B cell (primary cell): ENCODE results near the gene SLC35F3. TPM values are rescaled to one million over a fixed set of nuclear protein-coding genes. Genes with fewer than 3 reads are reported as not detected.

Experiments used
- ATAC-seq: fragments of 200-7000 bp; cut with Tn5 transposase; one replicate; pipeline ENCODE4 v1.10.0; 2021; ENCODE audit warnings: low read depth, mild to moderate bottlenecking, moderate number of reproducible peaks, moderate library complexity
- CTCF ChIA-PET: fragments of 350-600 bp; sonication (Branson Sonifier 250); formaldehyde crosslinking; loops from one replicate; lab custom pipeline; 2021; ENCODE audit warnings: antibody characterized with exemption, inconsistent platforms; lab: Charles Lee
- POLR2A ChIA-PET: fragments of 350-600 bp; sonication (Branson Sonifier 250); formaldehyde crosslinking; loops from one replicate; lab custom pipeline; 2021; ENCODE audit warnings: antibody characterized with exemption; lab: Charles Lee
- DNase-seq: peaks from one replicate; pipeline ENCODE4 v3.0.0; 2013
- H2AFZ ChIP-seq: 2 replicates; pipeline ENCODE4 v1.6.1; 2012; ENCODE audit warnings: mild to moderate bottlenecking, low read depth, low read length; ENCODE audit not compliant: insufficient read depth, poor library complexity, severe bottlenecking
- H3K27ac ChIP-seq, 2 donors: 1 replicate in 1 of 2; 2 replicates in 1 of 2; pipeline ENCODE4 v1.5.1; 2012 to 2013; ENCODE audit warnings: low read length in 2 of 2, mild to moderate bottlenecking in 2 of 2, moderate library complexity in 1 of 2
- H3K27me3 ChIP-seq, 4 experiments: fragments of 200-600 bp in 1 of 4; sonication (generic) in 1 of 4; replicated peaks in 1 of 4; 1 replicate in 2 of 4; 2 replicates in 2 of 4; pipeline versions ENCODE4 v1.6.1 to v1.7.0; 2013 to 2016; ENCODE audit warnings: low read length in 3 of 4, mild to moderate bottlenecking in 2 of 4, mixed read lengths in 1 of 4, moderate library complexity in 1 of 4; ENCODE audit not compliant: insufficient read depth in 4 of 4, control insufficient read depth in 3 of 4; ENCODE audit errors: control extremely low read depth in 1 of 4
- H3K36me3 ChIP-seq, 2 experiments: replicated peaks in 1 of 2; 1 replicate in 1 of 2; 2 replicates in 1 of 2; pipeline versions ENCODE4 v1.6.1 to v1.7.1; 2013; ENCODE audit warnings: low read length in 1 of 2; ENCODE audit not compliant: insufficient read depth in 2 of 2, control insufficient read depth in 1 of 2; ENCODE audit errors: control extremely low read depth in 1 of 2, extremely low read depth in 1 of 2
- H3K4me1 ChIP-seq, 2 donors: fragments of 200-600 bp in 1 of 2; sonication (generic) in 1 of 2; 1 replicate in 1 of 2; 2 replicates in 1 of 2; pipeline versions ENCODE4 v1.5.1 to v1.6.1; 2013 to 2017; ENCODE audit warnings: low read length in 2 of 2; ENCODE audit not compliant: control insufficient read depth in 2 of 2, insufficient read depth in 2 of 2
- H3K4me2 ChIP-seq: replicated peaks from 2 replicates; pipeline ENCODE3; 2012; ENCODE audit warnings: mild to moderate bottlenecking, low read depth, low read length; ENCODE audit not compliant: poor library complexity, severe bottlenecking
- H3K4me3 ChIP-seq, 5 experiments: fragments of 200-600 bp in 1 of 5; sonication (generic) in 1 of 5; 1 replicate in 3 of 5; 2 replicates in 2 of 5; pipeline versions ENCODE4 v1.5.1 to v1.7.0; 2011 to 2016; ENCODE audit warnings: low read length in 4 of 5, mild to moderate bottlenecking in 4 of 5, low read depth in 2 of 5, control low read depth in 1 of 5, moderate library complexity in 1 of 5; ENCODE audit not compliant: insufficient read depth in 1 of 5; ENCODE audit errors: control extremely low read depth in 1 of 5, extremely low read depth in 1 of 5
- H3K79me2 ChIP-seq: fragments of 200-600 bp; sonication (generic); one replicate; pipeline ENCODE4 v1.6.0; 2016; ENCODE audit warnings: low read length; ENCODE audit not compliant: control insufficient read depth, insufficient read depth
- H3K9ac ChIP-seq: fragments of 200-600 bp; sonication (generic); 2 replicates; pipeline ENCODE4 v1.6.1; 2017; ENCODE audit warnings: mild to moderate bottlenecking, low read length, moderate library complexity
- H3K9me3 ChIP-seq, 3 donors: one replicate each; pipeline versions ENCODE4 v1.6.1 to v1.7.1; 2013; ENCODE audit warnings: low read length in 2 of 3; ENCODE audit not compliant: control insufficient read depth in 2 of 3, insufficient read depth in 1 of 3; ENCODE audit errors: control extremely low read depth in 1 of 3
- H4K20me1 ChIP-seq: 2 replicates; pipeline ENCODE4 v1.6.0; 2012; ENCODE audit warnings: mild to moderate bottlenecking, low read length; ENCODE audit not compliant: insufficient read depth, control insufficient read depth, poor library complexity, severe bottlenecking
- H3K27ac Mint-ChIP-seq: one replicate; pipeline ENCODE4 v1.8.0; 2021; ENCODE audit warnings: mixed read lengths
- H3K27me3 Mint-ChIP-seq: one replicate; pipeline ENCODE4 v1.8.0; 2021; ENCODE audit warnings: mixed read lengths
- H3K4me1 Mint-ChIP-seq: one replicate; pipeline ENCODE4 v1.8.0; 2021; ENCODE audit warnings: mixed read lengths
- H3K4me3 Mint-ChIP-seq: one replicate; pipeline ENCODE4 v1.8.0; 2021; ENCODE audit warnings: mixed read lengths
- H3K9me3 Mint-ChIP-seq: one replicate; pipeline ENCODE4 v1.8.0; 2022; ENCODE audit warnings: mixed read lengths; ENCODE audit not compliant: insufficient read depth
- CTCF ChIP-seq: fragments of 200-600 bp; IDR thresholded peaks from one replicate; pipeline ENCODE4 v1.8.0; 2022; ENCODE audit warnings: antibody characterized with exemption, mild to moderate bottlenecking
- EZH2 ChIP-seq: IDR thresholded peaks from 2 replicates; pipeline ENCODE4 v1.6.1; 2012; ENCODE audit warnings: borderline replicate concordance, low read depth, mild to moderate bottlenecking, moderate library complexity, low read length; ENCODE audit not compliant: insufficient read depth, poor library complexity, severe bottlenecking
- WGBS: methylation state at CpG from one replicate; pipeline ENCODE4 v1.1.5; 2013; ENCODE audit warnings: missing lambda C conversion rate; ENCODE audit not compliant: insufficient coverage; 5-methylcytosine and 5-hydroxymethylcytosine counted together
- intact Hi-C: fragments of 100-400 bp; cut with micrococcal nuclease; formaldehyde crosslinking; loops from one replicate; pipeline ENCODE4 v1.10.0; 2022
- polyA plus RNA-seq: library from polyadenylated mRNA; depleted of rRNA; stranded (reverse); fragments of >200 nt; gene quantifications from 2 replicates; pipeline ENCODE4 v1.2.3, GENCODE V29; 2012
- total RNA-seq, 2 donors: library from RNA; stranded (reverse); fragments of 120-200 nt in 1 of 2; gene quantifications; 1 replicate in 1 of 2; 2 replicates in 1 of 2; pipeline versions ENCODE4 v1.2.3 to v1.2.4, GENCODE V29; 2013 to 2022

The SLC35F3 gene
- total and polyA plus RNA-seq, 2 donors (not counting 1 experiment from before 2014, with no cell fraction given), result not detected

GRCh38 chr1:233916706-233917105 lies 12.2 kb downstream of the SLC35F3 start:
- H3K27ac Mint-ChIP-seq, result no peak overlapping the region
- H3K79me2 ChIP-seq, result no peaks in the 10 kb centered on the region
- DNase-seq (no peak), ATAC-seq (no peak)
- peaks cover 2% of the 10 kb centered on the region for H3K9me3 Mint-ChIP-seq
- H2AFZ ChIP-seq, result no peak overlapping the region
- no peaks in the 10 kb centered on the region for H3K27me3 ChIP-seq
- H3K36me3 ChIP-seq, result no peaks in the 10 kb centered on the region
- H3K27ac ChIP-seq, result no peak overlapping the region
- H3K27me3 Mint-ChIP-seq, result no peaks in the 10 kb centered on the region
- no peak overlapping the region for H3K4me3 ChIP-seq
- CTCF ChIA-PET, result no interaction called here
- intact Hi-C loops, result no loop called here
- H3K4me1 Mint-ChIP-seq, result no peaks in the 10 kb centered on the region
- POLR2A ChIA-PET, result no interaction called here
- no CpG with 5 or more reads among the region's 5 CpGs for WGBS
- H3K4me1 ChIP-seq, result no peaks in the 10 kb centered on the region
- H3K9ac ChIP-seq, result no peak overlapping the region
- no peaks in the 10 kb centered on the region for H4K20me1 ChIP-seq
- H3K9me3 ChIP-seq, result no peaks in the 10 kb centered on the region
- H3K4me2 ChIP-seq, result no peak overlapping the region
- no peak overlapping the region for H3K4me3 Mint-ChIP-seq
- TF ChIP-seq EZH2 (no peak), CTCF (no peak)

GRCh38 chr1:233919786-233920185 lies 15.3 kb downstream of the SLC35F3 start:
- H3K4me2 ChIP-seq, result no peak overlapping the region
- ATAC-seq, result no peak
- no peak overlapping the region for H3K4me3 Mint-ChIP-seq
- no peaks in the 10 kb centered on the region for H3K9me3 ChIP-seq
- no peaks in the 10 kb centered on the region for H3K36me3 ChIP-seq
- no peaks in the 10 kb centered on the region for H4K20me1 ChIP-seq
- no peaks in the 10 kb centered on the region for H3K4me1 Mint-ChIP-seq
- WGBS, result 69% methylated on average over 7 of the region's 7 CpGs
- peaks cover 2% of the 10 kb centered on the region for H3K9me3 Mint-ChIP-seq
- intact Hi-C loops, result no loop called here
- TF ChIP-seq EZH2, result no peak
- TF ChIP-seq CTCF, result no peak
- H3K79me2 ChIP-seq, result no peaks in the 10 kb centered on the region
- H3K27ac Mint-ChIP-seq, result no peak overlapping the region
- H3K27ac ChIP-seq, result no peak overlapping the region
- no peaks in the 10 kb centered on the region for H3K27me3 Mint-ChIP-seq
- no peak for DNase-seq
- H3K27me3 ChIP-seq, result no peaks in the 10 kb centered on the region
- H2AFZ ChIP-seq, result no peak overlapping the region
- no peak overlapping the region for H3K9ac ChIP-seq
- ChIA-PET POLR2A (no interaction called here), CTCF (no interaction called here)
- H3K4me3 ChIP-seq, result no peak overlapping the region
- H3K4me1 ChIP-seq, result no peaks in the 10 kb centered on the region
